GM12878 (cell line): ENCODE data around the gene APH1B. TPM values are rescaled to one million over a fixed set of nuclear protein-coding genes. Genes with fewer than 3 reads are reported as not detected.

Experiments
- ATAC-seq: fragments of 200-7000 bp; cut with Tn5 transposase; 3 replicates; pipeline ENCODE4 v1.9.1; 2020; ENCODE audit warnings: mild to moderate bottlenecking, moderate library complexity
- BruUV-seq: library from RNA; stranded (reverse); fragments of 400-500 nt; replicated peaks from 2 replicates; lab custom pipeline; 2021; lab: Mats Ljungman, UMichigan
- CTCF ChIA-PET: fragments of 300-600 bp; sonication (Branson Sonifier 250); formaldehyde crosslinking; extraction: SDS; loops from one replicate; lab custom pipeline; 2021; ENCODE audit warnings: inconsistent platforms; lab: Yijun Ruan, JAX
- POLR2A ChIA-PET: fragments of 350-600 bp; formaldehyde crosslinking; extraction: SDS; loops from one replicate; lab custom pipeline; 2021; ENCODE audit warnings: inconsistent platforms; lab: Charles Lee
- RAD21 ChIA-PET: fragments of 300-600 bp; sonication (Branson Sonifier 250); formaldehyde crosslinking; loops from one replicate; lab custom pipeline; 2023; ENCODE audit warnings: antibody characterized with exemption; ENCODE audit not compliant: unreplicated experiment; lab: Charles Lee
- SMC1A ChIA-PET: fragments of 300-600 bp; sonication (Branson Sonifier 250); formaldehyde crosslinking; loops from one replicate; lab custom pipeline; 2023; ENCODE audit not compliant: unreplicated experiment, uncharacterized antibody; lab: Charles Lee
- DNase-seq: peaks from one replicate; pipeline ENCODE4 v3.0.0-alpha.2; 2011; ENCODE audit warnings: low read depth, low spot score
- FAIRE-seq: peaks from 3 replicates; lab custom pipeline; 2011; peaks lifted over from hg19 to GRCh38; lab: Jason Lieb, UNC
- H2AFZ ChIP-seq: 2 replicates; pipeline ENCODE4 v1.6.0; 2011; ENCODE audit warnings: low read depth, low read length, control low read depth; ENCODE audit not compliant: control insufficient read depth
- H3K27ac ChIP-seq: 2 replicates; pipeline ENCODE4 v1.5.1; 2011; ENCODE audit warnings: control low read depth; ENCODE audit not compliant: control insufficient read depth, insufficient read depth
- H3K27me3 ChIP-seq, 2 experiments: replicated peaks in 1 of 2; 2 replicates each; pipeline versions ENCODE4 v1.6.0 to v1.6.1; 2011; ENCODE audit warnings: low read length in 1 of 2; ENCODE audit not compliant: control insufficient read depth in 2 of 2, insufficient read depth in 2 of 2
- H3K36me3 ChIP-seq, 2 experiments: 2 replicates each; pipeline ENCODE4 v1.5.1; 2011; ENCODE audit warnings: low read length in 1 of 2; ENCODE audit not compliant: control insufficient read depth in 2 of 2, insufficient read depth in 2 of 2
- H3K4me1 ChIP-seq: 2 replicates; pipeline ENCODE4 v1.6.1; 2011; ENCODE audit warnings: mild to moderate bottlenecking, low read length, moderate library complexity, mixed read lengths; ENCODE audit not compliant: control insufficient read depth, insufficient read depth
- H3K4me2 ChIP-seq: 2 replicates; pipeline ENCODE4 v1.6.0; 2011; ENCODE audit warnings: control low read depth; ENCODE audit not compliant: control insufficient read depth, insufficient read depth
- H3K4me3 ChIP-seq: fragments of 200-600 bp; sonication (generic); 2 replicates; pipeline ENCODE4 v1.5.1; 2016
- H3K79me2 ChIP-seq: 2 replicates; pipeline ENCODE4 v1.6.0; 2011; ENCODE audit warnings: low read length; ENCODE audit not compliant: control insufficient read depth, insufficient read depth
- H3K9ac ChIP-seq: 2 replicates; pipeline ENCODE4 v1.8.0; 2011; ENCODE audit warnings: low read length, control low read depth, mixed read lengths; ENCODE audit not compliant: control insufficient read depth, insufficient read depth
- H3K9me3 ChIP-seq: replicated peaks from 3 replicates; pipeline ENCODE4 v1.5.1; 2011; ENCODE audit warnings: mild to moderate bottlenecking, low read length; ENCODE audit not compliant: control insufficient read depth, insufficient read depth
- H4K20me1 ChIP-seq: 2 replicates; pipeline ENCODE4 v1.6.0; 2011; ENCODE audit not compliant: control insufficient read depth, insufficient read depth
- ASH2L ChIP-seq: fragments of 300-600, 200-600 bp; sonication (generic); IDR thresholded peaks from 2 replicates; pipeline ENCODE4 v1.6.1; 2017; ENCODE audit warnings: low read depth, mild to moderate bottlenecking, borderline replicate concordance
- BHLHE40 ChIP-seq, 2 experiments: fragments of 450-650 bp in 1 of 2; IDR thresholded peaks; 2 replicates each; pipeline ENCODE4 v1.6.1; 2011 to 2017; ENCODE audit warnings: low read depth in 2 of 2, borderline replicate concordance in 1 of 2, improper control_type of control experiment in 1 of 2, low read length in 1 of 2, mild to moderate bottlenecking in 1 of 2
- EGR1 ChIP-seq, 2 experiments: IDR thresholded peaks; 1 replicate in 1 of 2; 2 replicates in 1 of 2; pipeline ENCODE4 v1.6.1; 2011 to 2012; ENCODE audit warnings: low read depth in 2 of 2, low read length in 2 of 2, borderline replicate concordance in 1 of 2, mild to moderate bottlenecking in 1 of 2, moderate library complexity in 1 of 2
- ESRRA ChIP-seq: IDR thresholded peaks from 2 replicates; pipeline ENCODE4 v1.6.1; 2012; ENCODE audit warnings: mild to moderate bottlenecking, low read length, improper control_type of control experiment
- ETV6 ChIP-seq, 2 experiments: fragments of 450-650 bp in 1 of 2; IDR thresholded peaks in 1 of 2; conservative IDR thresholded peaks in 1 of 2; 2 replicates each; pipeline ENCODE4 v1.6.1; 2014; ENCODE audit warnings: antibody characterized with exemption in 1 of 2, borderline replicate concordance in 1 of 2, low read depth in 1 of 2, mild to moderate bottlenecking in 1 of 2, moderate library complexity in 1 of 2
- FOXK2 ChIP-seq: fragments of 450-650 bp; IDR thresholded peaks from 2 replicates; pipeline ENCODE4 v1.6.1; 2017; ENCODE audit warnings: mild to moderate bottlenecking, moderate library complexity
- IKZF1 ChIP-seq: fragments of 450-650 bp; conservative IDR thresholded peaks from 2 replicates; pipeline ENCODE4 v1.6.1; 2017; ENCODE audit warnings: antibody characterized with exemption, mild to moderate bottlenecking
- LARP7 ChIP-seq: fragments of 450-650 bp; IDR thresholded peaks from 2 replicates; pipeline ENCODE4 v1.6.1; 2017; ENCODE audit warnings: mild to moderate bottlenecking
- SIX5 ChIP-seq: IDR thresholded peaks from 2 replicates; pipeline ENCODE4 v1.6.1; 2011; ENCODE audit warnings: mild to moderate bottlenecking, low read depth, low read length, moderate library complexity; ENCODE audit not compliant: severe bottlenecking
- SMAD5 ChIP-seq: IDR thresholded peaks from 2 replicates; pipeline ENCODE4 v1.6.1; 2016; ENCODE audit warnings: antibody characterized with exemption, low read depth
- STAT1 ChIP-seq: fragments of 450-650 bp; conservative IDR thresholded peaks from 2 replicates; pipeline ENCODE4 v1.6.1; 2014; ENCODE audit warnings: antibody characterized with exemption, mild to moderate bottlenecking
- TAF1 ChIP-seq: IDR thresholded peaks from 2 replicates; pipeline ENCODE4 v1.6.1; 2011; ENCODE audit warnings: mild to moderate bottlenecking, low read depth, low read length, borderline replicate concordance
- ZNF384 ChIP-seq: IDR thresholded peaks from 2 replicates; pipeline ENCODE4 v1.6.1; 2012; ENCODE audit warnings: low read depth, mild to moderate bottlenecking, low read length, improper control_type of control experiment, borderline replicate concordance
- ZSCAN29 ChIP-seq: fragments of 450-650 bp; IDR thresholded peaks from 2 replicates; pipeline ENCODE4 v1.6.1; 2017; ENCODE audit warnings: mild to moderate bottlenecking, moderate library complexity
- WGBS: methylation state at CpG from one replicate; pipeline ENCODE4 v1.1.6; 2016; ENCODE audit warnings: low lambda C conversion rate; ENCODE audit not compliant: insufficient replicate concordance, insufficient coverage; ENCODE audit errors: missing lambda C conversion rate; 5-methylcytosine and 5-hydroxymethylcytosine counted together
- in situ Hi-C: fragments of 300-500 bp; cut with MboI; formaldehyde crosslinking; loops from 9 replicates; pipeline ENCODE4 v1.14.3; 2018; ENCODE audit warnings: mixed read lengths
- intact Hi-C: fragments of 100-400 bp; cut with micrococcal nuclease; formaldehyde crosslinking; loops from one replicate; pipeline ENCODE4 v1.14.2; 2022; ENCODE audit not compliant: unreplicated experiment
- polyA plus RNA-seq, 11 experiments: library from polyadenylated mRNA; depleted of rRNA in 4 of 11; unstranded in 6 of 11; stranded (reverse) in 5 of 11; fragments of >200 nt; fragmentation: Nextera tagmentation in 4 of 11; fragmentation: Illumina TruSeq in 1 of 11; extraction: Ambion mirVana in 4 of 11; extraction: Trizol in 1 of 11; gene quantifications; 1 replicate in 1 of 11; 2 replicates in 10 of 11; pipeline versions ENCODE4 v1.2.1 to v1.2.3, GENCODE V29; 2011 to 2016; ENCODE audit warnings: inconsistent platforms in 2 of 11, missing spikeins in 2 of 11, low read depth in 1 of 11
- total RNA-seq, 4 experiments: library from RNA; depleted of rRNA in 3 of 4; stranded (reverse); fragments of >200 nt in 3 of 4; fragmentation: Illumina TruSeq in 1 of 4; extraction: Trizol in 1 of 4; gene quantifications; 2 replicates each; pipeline versions ENCODE4 v1.2.1 to v1.2.3, GENCODE V29; 2013 to 2021
- TF ChIP-seq, protein P1 (sequence below): IDR thresholded peaks from 2 replicates; pipeline ENCODE4 v1.6.1; 2011; ENCODE audit warnings: borderline replicate concordance, low read depth, mild to moderate bottlenecking, moderate library complexity, mixed read lengths, low read length; ENCODE audit not compliant: insufficient read depth; ENCODE audit errors: extremely low read length
- TF ChIP-seq, protein P2 (sequence below): fragments of 450-650 bp; IDR thresholded peaks from 2 replicates; pipeline ENCODE4 v1.6.1; 2014; ENCODE audit warnings: mild to moderate bottlenecking

Gene APH1B
- total and polyA plus RNA-seq, 10 of the 15 experiments (the other 5 are each of a cell fraction or from before 2014, with no cell fraction given) = 5.0 to 20.8 (median 11.1) TPM

DNA sequence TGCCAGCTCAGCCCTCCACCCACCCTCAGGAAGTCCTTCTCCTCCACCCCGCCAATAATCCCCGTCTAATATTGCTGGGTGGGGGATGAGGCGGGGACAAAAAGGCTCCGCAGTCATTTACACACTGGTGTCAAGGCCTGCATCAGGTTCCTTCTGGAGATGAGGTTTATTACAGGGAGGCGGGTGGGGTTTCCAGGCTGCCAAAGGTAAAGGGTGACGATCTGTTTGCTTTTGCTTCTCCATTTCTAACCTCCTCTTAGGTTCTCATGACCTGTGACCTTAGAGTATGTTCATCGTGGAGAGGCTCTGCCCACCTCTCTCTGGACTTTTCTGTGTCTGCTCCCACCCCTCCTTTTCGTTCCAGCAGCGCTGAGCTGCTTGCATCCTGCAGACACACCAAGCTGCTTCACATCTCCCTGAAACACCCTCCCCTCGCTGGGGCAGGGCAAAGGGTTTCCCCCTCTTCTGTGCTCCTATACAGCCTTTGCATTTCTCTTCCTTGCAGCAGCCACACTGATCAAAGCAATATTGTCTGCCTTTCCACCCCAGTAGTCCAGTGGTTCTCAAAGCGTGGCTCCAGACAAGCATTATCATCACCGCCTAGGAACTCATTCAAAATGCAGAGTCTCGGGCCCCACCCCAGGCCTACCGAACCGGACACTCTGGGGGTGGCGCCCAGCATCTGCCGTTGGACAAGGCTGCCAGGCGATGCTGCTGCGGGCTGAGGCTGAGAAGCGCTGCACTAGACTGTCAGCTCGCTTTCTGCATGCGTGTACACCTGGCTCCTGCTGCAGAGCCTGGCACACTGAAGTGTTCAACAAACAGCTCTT is 77.6 kb downstream of the APH1B start (continued):
- no peak for TF ChIP-seq ESRRA
- TF ChIP-seq LARP7 = no peak
- TF ChIP-seq FOXK2 = no peak
- no peak for TF ChIP-seq TAF1
- TF ChIP-seq IKZF1 = no peak
- TF ChIP-seq, protein P1, sequence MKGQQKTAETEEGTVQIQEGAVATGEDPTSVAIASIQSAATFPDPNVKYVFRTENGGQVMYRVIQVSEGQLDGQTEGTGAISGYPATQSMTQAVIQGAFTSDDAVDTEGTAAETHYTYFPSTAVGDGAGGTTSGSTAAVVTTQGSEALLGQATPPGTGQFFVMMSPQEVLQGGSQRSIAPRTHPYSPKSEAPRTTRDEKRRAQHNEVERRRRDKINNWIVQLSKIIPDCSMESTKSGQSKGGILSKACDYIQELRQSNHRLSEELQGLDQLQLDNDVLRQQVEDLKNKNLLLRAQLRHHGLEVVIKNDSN = no peak

DNA sequence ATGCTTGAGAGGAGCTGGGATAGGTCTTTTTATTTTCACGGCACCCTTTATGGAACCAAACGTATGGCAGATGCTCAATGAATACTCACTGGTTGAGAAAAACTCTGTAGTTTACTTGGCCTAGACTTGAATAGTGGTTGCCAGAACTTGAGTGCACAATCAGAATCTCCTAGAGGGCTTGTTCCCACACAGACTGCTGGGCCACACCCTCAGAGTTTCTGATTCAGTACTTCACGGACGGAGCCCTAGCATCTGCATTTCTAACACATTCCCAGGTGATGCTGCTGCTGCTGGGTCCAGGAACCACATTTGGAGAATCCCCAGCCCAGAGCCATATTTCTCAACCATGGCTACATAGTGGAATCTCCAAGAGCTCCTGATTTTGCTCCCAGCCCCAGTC is 79.7 kb downstream of the APH1B start:
- Histone ChIP-seq H4K20me1 (no peaks in the 10 kb centered on the region), H3K4me2 (no peak overlapping the region), H2AFZ (no peak overlapping the region), H3K4me1 (no peaks in the 10 kb centered on the region), H3K27ac (no peak overlapping the region), H3K4me3 (no peak overlapping the region), H3K9ac (no peak overlapping the region), H3K9me3 (no peaks in the 10 kb centered on the region), H3K27me3 (peaks cover 0 to 1% of the 10 kb centered on the region in 2 experiments; a peak in 3 of 4 replicates), H3K79me2 (no peaks in the 10 kb centered on the region), H3K36me3 (no peaks in the 10 kb centered on the region)
- BruUV-seq = no TSS peak
- intact Hi-C loops (no loop called here), in situ Hi-C loops (no loop called here)
- ChIA-PET CTCF (no interaction called here), POLR2A (no interaction called here), RAD21 (no interaction called here), SMC1A (interaction anchor here (0.6 kb wide), 2 partner anchors 16 to 201 kb away, joined by 3 read pairs; no protein-coding TSS in a partner anchor)
- no peak for DNase-seq
- FAIRE-seq = no peak
- WGBS = 62% methylated on average over 4 of the region's 4 CpGs
- ATAC-seq = no peak
- TF ChIP-seq BHLHE40 (IDR thresholded peaks at IDR 0.05; ENCODE audit: borderline replicate concordance in 1 of 2, low read depth in 2 of 2, low read length in 1 of 2) (no peak), ZNF384 (no peak), ASH2L (no peak), SIX5 (no peak), ETV6 (conservative IDR thresholded peaks at IDR 0.05 in 1 of 2, IDR thresholded peaks at IDR 0.05 in 1 of 2; ENCODE audit: borderline replicate concordance in 1 of 2, low read depth in 1 of 2) (no peak), STAT1 (no peak), ZSCAN29 (no peak), SMAD5 (no peak), TAF1 (no peak), ESRRA (no peak), EGR1 (IDR thresholded peaks at IDR 0.05; ENCODE audit: borderline replicate concordance in 1 of 2, low read depth in 2 of 2, low read length in 2 of 2) (no peak)
- TF ChIP-seq, protein P2, sequence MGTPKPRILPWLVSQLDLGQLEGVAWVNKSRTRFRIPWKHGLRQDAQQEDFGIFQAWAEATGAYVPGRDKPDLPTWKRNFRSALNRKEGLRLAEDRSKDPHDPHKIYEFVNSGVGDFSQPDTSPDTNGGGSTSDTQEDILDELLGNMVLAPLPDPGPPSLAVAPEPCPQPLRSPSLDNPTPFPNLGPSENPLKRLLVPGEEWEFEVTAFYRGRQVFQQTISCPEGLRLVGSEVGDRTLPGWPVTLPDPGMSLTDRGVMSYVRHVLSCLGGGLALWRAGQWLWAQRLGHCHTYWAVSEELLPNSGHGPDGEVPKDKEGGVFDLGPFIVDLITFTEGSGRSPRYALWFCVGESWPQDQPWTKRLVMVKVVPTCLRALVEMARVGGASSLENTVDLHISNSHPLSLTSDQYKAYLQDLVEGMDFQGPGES = no peak
- TF ChIP-seq, protein P1 = no peak
